Mammary epithelial cell (primary cell): Measurements from ENCODE around the gene XPA.

Experiments used
- CTCF ChIP-seq, 2 donors: IDR thresholded peaks in 1 of 2; conservative IDR thresholded peaks in 1 of 2; 2 replicates each; pipeline ENCODE4 v1.5.1; 2011 to 2012; ENCODE audit warnings: inconsistent platforms in 2 of 2, low read length in 2 of 2, mild to moderate bottlenecking in 2 of 2, control low read depth in 1 of 2, low read depth in 1 of 2; ENCODE audit not compliant: insufficient read depth in 1 of 2; ENCODE audit errors: extremely low read depth in 1 of 2
- EZH2 ChIP-seq: IDR thresholded peaks from 2 replicates; pipeline ENCODE4 v1.6.1; 2012; ENCODE audit warnings: low read length, inconsistent platforms, borderline replicate concordance

DNA sequence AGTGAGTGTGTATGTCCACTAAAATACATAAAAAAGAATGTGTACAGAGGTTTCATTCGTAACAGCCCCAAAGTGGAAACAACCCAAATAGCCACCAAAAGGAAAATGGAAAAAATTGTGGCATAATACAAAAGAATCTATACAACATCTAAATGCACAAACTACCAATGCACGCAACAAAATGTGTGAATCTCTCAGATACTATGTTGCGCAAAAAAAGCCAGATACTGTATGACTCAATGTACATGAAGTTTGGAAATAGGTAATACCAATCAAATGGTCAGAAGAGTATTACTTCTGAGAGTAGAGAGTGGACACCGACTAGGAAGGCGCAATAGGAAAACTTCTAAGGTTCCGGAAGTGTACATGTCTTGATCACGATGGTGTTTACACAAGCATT is 2.4 kb downstream of the XPA start:
- TF ChIP-seq CTCF (conservative IDR thresholded peaks at IDR 0.05 in 1 of 2, IDR thresholded peaks at IDR 0.05 in 1 of 2; ENCODE audit: extremely low read depth in 1 of 2, insufficient read depth in 1 of 2, low read depth in 1 of 2, low read length in 2 of 2) (no peak), EZH2 (no peak)
